Measurements from ENCODE around the gene GNG7. TPM values are rescaled to one million over a fixed set of nuclear protein-coding genes. Genes with fewer than 3 reads are reported as not detected.
"Not testable (repeated sequence)": the region's sequence is repeated elsewhere in the genome, so short reads cannot be mapped to it uniquely, and the experiment has no call there.

GNG7 gene
- polyA plus RNA-seq, 3 donors: 1.1 to 1.6 (median 1.3) TPM

DNA sequence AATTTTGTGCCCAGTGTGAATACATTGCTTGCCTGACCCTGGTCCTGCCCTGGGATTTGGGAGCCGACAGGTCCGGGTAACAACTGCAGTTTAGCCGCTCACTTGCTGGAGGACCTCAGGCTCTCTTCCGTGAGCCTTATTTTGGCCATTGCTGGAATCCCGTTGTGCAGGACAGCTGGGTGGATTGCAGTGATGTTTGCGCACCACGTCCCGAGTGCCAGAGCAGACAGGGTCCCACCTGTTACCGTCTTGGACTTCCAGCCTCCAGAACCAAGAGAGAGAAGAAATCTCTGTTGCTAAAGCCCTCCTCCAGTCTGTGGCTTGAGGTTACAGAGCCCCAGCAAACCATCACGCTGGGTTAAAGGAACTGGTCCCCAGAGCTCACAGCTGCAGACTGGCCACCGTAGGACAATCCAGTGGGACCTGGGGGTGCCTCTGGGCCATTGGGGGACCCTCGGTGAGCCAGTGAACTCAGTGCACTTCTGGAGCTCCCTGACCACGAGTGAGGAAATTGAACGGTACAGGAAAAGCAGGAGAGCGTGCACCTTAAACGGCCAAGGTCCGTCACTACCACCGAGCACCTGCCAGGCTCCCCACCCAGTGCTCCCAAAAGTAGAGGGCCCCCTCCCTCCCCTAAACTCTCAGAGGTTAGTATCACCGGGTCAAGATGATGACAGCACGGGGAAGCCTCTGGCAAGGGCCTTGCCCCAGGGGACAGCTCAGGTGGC, 92.9 kb downstream of the GNG7 start:
- no peaks in the 10 kb centered on the region for H3K27me3 ChIP-seq (ENCODE audit: control insufficient read depth in 2 of 2, insufficient read depth in 2 of 2, low read length in 2 of 2)
- TF ChIP-seq, protein P1, sequence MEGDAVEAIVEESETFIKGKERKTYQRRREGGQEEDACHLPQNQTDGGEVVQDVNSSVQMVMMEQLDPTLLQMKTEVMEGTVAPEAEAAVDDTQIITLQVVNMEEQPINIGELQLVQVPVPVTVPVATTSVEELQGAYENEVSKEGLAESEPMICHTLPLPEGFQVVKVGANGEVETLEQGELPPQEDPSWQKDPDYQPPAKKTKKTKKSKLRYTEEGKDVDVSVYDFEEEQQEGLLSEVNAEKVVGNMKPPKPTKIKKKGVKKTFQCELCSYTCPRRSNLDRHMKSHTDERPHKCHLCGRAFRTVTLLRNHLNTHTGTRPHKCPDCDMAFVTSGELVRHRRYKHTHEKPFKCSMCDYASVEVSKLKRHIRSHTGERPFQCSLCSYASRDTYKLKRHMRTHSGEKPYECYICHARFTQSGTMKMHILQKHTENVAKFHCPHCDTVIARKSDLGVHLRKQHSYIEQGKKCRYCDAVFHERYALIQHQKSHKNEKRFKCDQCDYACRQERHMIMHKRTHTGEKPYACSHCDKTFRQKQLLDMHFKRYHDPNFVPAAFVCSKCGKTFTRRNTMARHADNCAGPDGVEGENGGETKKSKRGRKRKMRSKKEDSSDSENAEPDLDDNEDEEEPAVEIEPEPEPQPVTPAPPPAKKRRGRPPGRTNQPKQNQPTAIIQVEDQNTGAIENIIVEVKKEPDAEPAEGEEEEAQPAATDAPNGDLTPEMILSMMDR (IDR thresholded peaks at IDR 0.05): no peak
- H3K27ac ChIP-seq (ENCODE audit: low read depth in 1 of 2, low read length in 2 of 2): no peak overlapping the region
- no peak overlapping the region for H2AFZ ChIP-seq (ENCODE audit: insufficient read depth, low read depth, low read length, poor library complexity, severe bottlenecking)
- intact Hi-C loops (cut with micrococcal nuclease): loop anchor here (5.0 to 10.0 kb wide), 3 partner anchors 67 to 335 kb away; no protein-coding TSS in a partner anchor
- H3K4me3 Mint-ChIP-seq: peak overlapping the region in 1 of 2 donors; percentile 51
- peaks cover 25% of the 10 kb centered on the region for H3K4me1 Mint-ChIP-seq
- WGBS (ENCODE audit: insufficient coverage): 65% methylated on average over 18 of the region's 20 CpGs
- H3K27me3 Mint-ChIP-seq (ENCODE audit: low read depth in 3 of 3): peaks cover 2 to 4% (median 2%) of the 10 kb centered on the region in 3 donors
- H3K9me3 Mint-ChIP-seq: peaks cover 6 to 12% (median 10%) of the 10 kb centered on the region in 7 donors
- H3K4me3 ChIP-seq (replicated peaks in 1 of 3; ENCODE audit: low read depth in 2 of 3, low read length in 3 of 3): no peak overlapping the region
- no peak for DNase-seq
- H3K9me3 ChIP-seq (replicated peaks in 1 of 2; ENCODE audit: control insufficient read depth in 1 of 2, insufficient read depth in 1 of 2, low read length in 2 of 2): peaks cover 7 to 8% of the 10 kb centered on the region in 2 donors
- H3K36me3 Mint-ChIP-seq: peaks cover 0 to 5% of the 10 kb centered on the region in 2 donors
- H3K4me2 ChIP-seq (replicated peaks; ENCODE audit: extremely low read depth, low read length, poor library complexity, severe bottlenecking): no peak overlapping the region
- no peak overlapping the region for H3K9ac ChIP-seq (ENCODE audit: insufficient read depth, low read length, poor library complexity, severe bottlenecking)
- no peaks in the 10 kb centered on the region for H3K79me2 ChIP-seq (ENCODE audit: insufficient read depth, low read length)
- peak overlapping the region in 1 of 7 donors; percentile 54 for H3K27ac Mint-ChIP-seq
- H3K36me3 ChIP-seq (replicated peaks in 1 of 2; ENCODE audit: control insufficient read depth in 1 of 2, insufficient read depth in 2 of 2, low read length in 2 of 2): no peaks in the 10 kb centered on the region
- H3K4me1 ChIP-seq (ENCODE audit: control insufficient read depth in 1 of 2, insufficient read depth in 2 of 2, low read length in 2 of 2): peaks cover 19 to 29% of the 10 kb centered on the region in 2 donors
- no peaks in the 10 kb centered on the region for H4K20me1 ChIP-seq (ENCODE audit: insufficient read depth, low read length)

DNA sequence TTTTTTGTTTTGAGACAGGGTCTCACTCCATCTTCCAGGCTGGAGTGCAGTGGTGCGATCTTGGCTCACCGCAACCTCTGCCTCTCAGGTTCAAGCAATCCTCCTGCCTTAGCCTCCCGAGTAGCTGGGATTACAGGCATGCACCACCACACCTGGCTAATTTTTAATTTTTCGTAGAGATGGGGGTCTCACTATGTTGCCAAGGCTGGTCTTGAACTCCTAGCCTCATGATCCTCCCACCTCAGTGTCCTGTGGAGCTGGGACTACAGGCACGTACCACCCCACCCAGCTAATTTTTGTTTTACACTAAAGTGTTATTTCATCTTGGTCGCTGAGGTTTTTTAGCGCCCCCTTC, 93.5 kb downstream of the GNG7 start:
- H3K4me1 Mint-ChIP-seq: peaks cover 19% of the 10 kb centered on the region
- H2AFZ ChIP-seq (ENCODE audit: insufficient read depth, low read depth, low read length, poor library complexity, severe bottlenecking); H3K4me3 Mint-ChIP-seq; H3K27me3 ChIP-seq (ENCODE audit: control insufficient read depth in 2 of 2, insufficient read depth in 2 of 2, low read length in 2 of 2); H3K27me3 Mint-ChIP-seq (ENCODE audit: low read depth in 3 of 3); H3K9me3 Mint-ChIP-seq; H4K20me1 ChIP-seq (ENCODE audit: insufficient read depth, low read length); H3K79me2 ChIP-seq (ENCODE audit: insufficient read depth, low read length); DNase-seq; H3K9ac ChIP-seq (ENCODE audit: insufficient read depth, low read length, poor library complexity, severe bottlenecking); H3K36me3 ChIP-seq (replicated peaks in 1 of 2; ENCODE audit: control insufficient read depth in 1 of 2, insufficient read depth in 2 of 2, low read length in 2 of 2); intact Hi-C loops (cut with micrococcal nuclease); H3K27ac Mint-ChIP-seq; H3K9me3 ChIP-seq (replicated peaks in 1 of 2; ENCODE audit: control insufficient read depth in 1 of 2, insufficient read depth in 1 of 2, low read length in 2 of 2); H3K27ac ChIP-seq (ENCODE audit: low read depth in 1 of 2, low read length in 2 of 2); H3K4me2 ChIP-seq (replicated peaks; ENCODE audit: extremely low read depth, low read length, poor library complexity, severe bottlenecking); H3K4me3 ChIP-seq (replicated peaks in 1 of 3; ENCODE audit: low read depth in 2 of 3, low read length in 3 of 3); H3K36me3 Mint-ChIP-seq: not testable (repeated sequence)
- peaks cover 14 to 23% of the 10 kb centered on the region in 2 donors for H3K4me1 ChIP-seq (ENCODE audit: control insufficient read depth in 1 of 2, insufficient read depth in 2 of 2, low read length in 2 of 2)
- 94% methylated on average over 5 of the region's 7 CpGs for WGBS (ENCODE audit: insufficient coverage)
